ENCODE results near the gene MEGF10. TPM values are rescaled to one million over a fixed set of nuclear protein-coding genes. Genes with fewer than 3 reads are reported as not detected.

The MEGF10 gene
- total and polyA plus RNA-seq, 10 of the 15 experiments (the other 5 are each of a cell fraction or from before 2014, with no cell fraction given): 0.03 to 0.21 (median 0.05) TPM; not detected in 5

DNA sequence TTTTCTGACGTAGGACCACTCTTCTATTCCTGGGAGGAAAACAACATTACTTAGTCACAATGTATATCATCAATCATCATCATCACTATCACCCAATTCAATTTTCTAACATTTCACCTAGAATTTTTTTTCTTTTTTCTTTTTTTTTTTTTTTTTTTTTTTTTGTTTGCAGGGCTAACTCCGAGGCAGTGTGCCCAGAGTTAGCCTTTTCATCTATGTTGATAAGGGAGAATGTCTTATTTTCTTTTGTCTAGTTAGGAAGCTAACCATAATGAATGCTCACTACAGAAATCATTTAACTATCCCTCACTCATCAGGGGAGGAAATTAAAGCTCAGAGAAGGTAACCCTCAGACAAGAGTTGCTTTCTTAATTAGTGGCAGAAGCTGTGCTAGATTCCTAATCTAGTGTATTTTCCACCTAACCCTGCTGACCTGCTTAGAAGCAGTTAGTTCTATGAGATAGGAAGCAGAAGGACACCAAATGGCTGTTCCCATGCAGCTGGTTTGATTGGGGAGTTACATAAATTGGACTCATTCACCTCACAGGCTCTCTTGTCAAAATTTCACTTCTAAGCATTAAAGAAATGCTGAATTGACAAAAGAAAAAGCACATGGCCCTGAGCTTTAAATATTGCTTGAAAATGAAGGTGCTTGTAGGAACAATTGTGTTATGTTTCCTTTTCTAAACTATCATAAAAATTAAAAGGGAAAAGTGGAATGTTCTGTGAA lies 218.2 kb downstream of the MEGF10 start:
- no peaks in the 10 kb centered on the region for H4K20me1 ChIP-seq (ENCODE audit: control insufficient read depth, insufficient read depth)
- no peak for DNase-seq (ENCODE audit: low read depth, low spot score)
- no TSS peak for BruUV-seq (replicated peaks)
- 41% methylated on average over 2 of the region's 2 CpGs for WGBS (ENCODE audit: insufficient coverage, insufficient replicate concordance, low lambda C conversion rate, missing lambda C conversion rate)
- CTCF ChIA-PET: interaction anchor here (1.3 to 1.6 kb wide), 2 partner anchors 16 to 908 kb away, joined by 3 to 5 read pairs; partner anchors contain the start of gene PHAX
- SMC1A ChIA-PET (ENCODE audit: uncharacterized antibody, unreplicated experiment): interaction anchor here (1.1 kb wide), 1 partner anchor 16 kb away, joined by 3 read pairs; no protein-coding TSS in a partner anchor
- no peak for FAIRE-seq
- no peak for ATAC-seq
- H3K9ac ChIP-seq (ENCODE audit: control insufficient read depth, insufficient read depth, low read length): no peak overlapping the region
- intact Hi-C loops (cut with micrococcal nuclease; ENCODE audit: unreplicated experiment) (no loop called here), in situ Hi-C loops (cut with MboI) (no loop called here)
- RAD21 ChIA-PET (ENCODE audit: unreplicated experiment): no interaction called here
- no peaks in the 10 kb centered on the region for H3K9me3 ChIP-seq (replicated peaks; ENCODE audit: control insufficient read depth, insufficient read depth, low read length)
- no peak overlapping the region for H3K4me2 ChIP-seq (ENCODE audit: control insufficient read depth, insufficient read depth)
- peaks cover 0 to 2% of the 10 kb centered on the region in 2 experiments; a peak in 2 of 4 replicates for H3K27me3 ChIP-seq (replicated peaks in 1 of 2; ENCODE audit: control insufficient read depth in 2 of 2, insufficient read depth in 2 of 2, low read length in 1 of 2)
- H3K4me3 ChIP-seq: no peak overlapping the region
- no peaks in the 10 kb centered on the region for H3K79me2 ChIP-seq (ENCODE audit: control insufficient read depth, insufficient read depth, low read length)
- POLR2A ChIA-PET: no interaction called here
- TF ChIP-seq ASH2L (IDR thresholded peaks at IDR 0.05; ENCODE audit: borderline replicate concordance, low read depth): no peak
- no peak for TF ChIP-seq RFX5 (IDR thresholded peaks at IDR 0.05; ENCODE audit: low read depth, low read length)
- TF ChIP-seq CEBPB (IDR thresholded peaks at IDR 0.05; ENCODE audit: borderline replicate concordance in 1 of 2, low read depth in 2 of 2, low read length in 2 of 2): no peak
- TF ChIP-seq MEF2B (IDR thresholded peaks at IDR 0.05; ENCODE audit: partially characterized antibody, poor library complexity, severe bottlenecking): no peak
- TF ChIP-seq MAX (IDR thresholded peaks at IDR 0.05; ENCODE audit: low read depth, low read length): no peak
- TF ChIP-seq, protein P1, sequence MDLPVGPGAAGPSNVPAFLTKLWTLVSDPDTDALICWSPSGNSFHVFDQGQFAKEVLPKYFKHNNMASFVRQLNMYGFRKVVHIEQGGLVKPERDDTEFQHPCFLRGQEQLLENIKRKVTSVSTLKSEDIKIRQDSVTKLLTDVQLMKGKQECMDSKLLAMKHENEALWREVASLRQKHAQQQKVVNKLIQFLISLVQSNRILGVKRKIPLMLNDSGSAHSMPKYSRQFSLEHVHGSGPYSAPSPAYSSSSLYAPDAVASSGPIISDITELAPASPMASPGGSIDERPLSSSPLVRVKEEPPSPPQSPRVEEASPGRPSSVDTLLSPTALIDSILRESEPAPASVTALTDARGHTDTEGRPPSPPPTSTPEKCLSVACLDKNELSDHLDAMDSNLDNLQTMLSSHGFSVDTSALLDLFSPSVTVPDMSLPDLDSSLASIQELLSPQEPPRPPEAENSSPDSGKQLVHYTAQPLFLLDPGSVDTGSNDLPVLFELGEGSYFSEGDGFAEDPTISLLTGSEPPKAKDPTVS (IDR thresholded peaks at IDR 0.05; ENCODE audit: low read depth, low read length): no peak
- no peaks in the 10 kb centered on the region for H3K36me3 ChIP-seq (ENCODE audit: control insufficient read depth in 2 of 2, insufficient read depth in 2 of 2, low read length in 1 of 2)
- H3K27ac ChIP-seq (ENCODE audit: control insufficient read depth, insufficient read depth): no peak overlapping the region
- H3K4me1 ChIP-seq (ENCODE audit: control insufficient read depth, insufficient read depth, low read length): no peaks in the 10 kb centered on the region
- H2AFZ ChIP-seq (ENCODE audit: control insufficient read depth, low read depth, low read length): no peak overlapping the region

Small RNA genes within 50 kb of the gene (small RNA-seq; reads per million reads assigned to genes)
- not detected for gene AC010424.1

Other genes with a start within 250 kb of the MEGF10 start
- 9.9 and 12.2 TPM in 2 replicates for gene C5orf63, start 217.3 kb upstream of the MEGF10 start, total RNA-seq (2014; rRNA removed)
- 8.7 and 10.2 TPM in 2 replicates for gene C5orf63, start 217.3 kb upstream of the MEGF10 start, total RNA-seq (2014; rRNA removed; fragmentation: Illumina TruSeq; extraction: Trizol)
- gene C5orf63, start 217.3 kb upstream of the MEGF10 start, total RNA-seq (2021): 10.2 and 12.8 TPM in 2 replicates
- gene C5orf63, start 217.3 kb upstream of the MEGF10 start, polyA plus RNA-seq (2011; rRNA removed): 9.4 and 14.4 TPM in 2 replicates
- 13.6 and 19.1 TPM in 2 replicates for gene C5orf63, start 217.3 kb upstream of the MEGF10 start, polyA plus RNA-seq (2014; fragmentation: Illumina TruSeq; extraction: Trizol)
- 10 to 100 TPM; 48.5 to 54.3 TPM for gene C5orf63, start 217.3 kb upstream of the MEGF10 start, polyA plus RNA-seq (2014; fragmentation: Nextera tagmentation; extraction: Ambion mirVana)
- gene C5orf63, start 217.3 kb upstream of the MEGF10 start, polyA plus RNA-seq (2014; rRNA removed): 10.2 and 10.4 TPM in 2 replicates
- 10 to 100 TPM; 24.4 to 26.5 TPM for gene C5orf63, start 217.3 kb upstream of the MEGF10 start, polyA plus RNA-seq (2016; fragmentation: Nextera tagmentation; extraction: Ambion mirVana)
- 19.0 and 22.9 TPM in 2 replicates for gene PRRC1, start 226.8 kb downstream of the MEGF10 start, total RNA-seq (2014; rRNA removed)
- gene PRRC1, start 226.8 kb downstream of the MEGF10 start, total RNA-seq (2014; rRNA removed; fragmentation: Illumina TruSeq; extraction: Trizol): 30.5 and 30.9 TPM in 2 replicates
- gene PRRC1, start 226.8 kb downstream of the MEGF10 start, total RNA-seq (2021): 35.0 and 35.8 TPM in 2 replicates
- gene PRRC1, start 226.8 kb downstream of the MEGF10 start, polyA plus RNA-seq (2011; rRNA removed): 50.9 and 54.5 TPM in 2 replicates
- gene PRRC1, start 226.8 kb downstream of the MEGF10 start, polyA plus RNA-seq (2014; fragmentation: Illumina TruSeq; extraction: Trizol): 34.0 and 35.5 TPM in 2 replicates
- gene PRRC1, start 226.8 kb downstream of the MEGF10 start, polyA plus RNA-seq (2014; fragmentation: Nextera tagmentation; extraction: Ambion mirVana): 10 to 100 TPM; 29.7 to 29.8 TPM
- 24.6 and 26.6 TPM in 2 replicates for gene PRRC1, start 226.8 kb downstream of the MEGF10 start, polyA plus RNA-seq (2014; rRNA removed)
- 10 to 100 TPM; 31.2 to 40.1 TPM for gene PRRC1, start 226.8 kb downstream of the MEGF10 start, polyA plus RNA-seq (2016; fragmentation: Nextera tagmentation; extraction: Ambion mirVana)